ENCODE results near the gene SDR42E2. TPM values are rescaled to one million over a fixed set of nuclear protein-coding genes. Genes with fewer than 3 reads are reported as not detected.

The SDR42E2 gene
- total RNA-seq, 1 donor from 2014 or later: not detected

DNA sequence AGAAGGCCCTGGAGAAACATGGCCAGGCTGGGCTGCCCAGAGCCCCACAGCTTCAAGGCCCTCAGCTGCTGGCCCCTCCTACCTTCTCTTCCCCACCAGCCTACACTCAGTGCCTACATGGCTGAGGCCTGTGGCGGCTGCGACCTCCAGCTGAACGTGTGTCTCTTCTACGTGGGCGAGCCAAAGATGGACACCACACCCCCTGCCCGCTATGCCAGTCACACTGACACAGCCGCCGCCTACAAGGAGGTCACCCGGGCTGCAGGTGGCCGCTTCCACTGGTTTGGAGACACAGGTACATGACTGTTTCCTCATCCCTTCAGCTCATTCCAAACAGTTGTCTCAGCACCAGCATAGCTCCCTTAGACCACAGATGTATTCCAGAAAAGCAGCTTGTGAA is 29.5 kb upstream of the SDR42E2 start:
- no peaks in the 10 kb centered on the region for H3K27me3 ChIP-seq
- intact Hi-C loops (cut with DNase I): no loop called here
- DNase-seq (ENCODE audit: low spot score in 2 of 2): no peak
- no peak overlapping the region for H3K4me3 ChIP-seq
- no peaks in the 10 kb centered on the region for H3K4me1 ChIP-seq
- H3K9me3 ChIP-seq: peaks cover 0 to 5% of the 10 kb centered on the region in 2 donors
- no peaks in the 10 kb centered on the region for H3K36me3 ChIP-seq
- TF ChIP-seq CTCF (IDR thresholded peaks at IDR 0.05): no peak
- H3K27ac ChIP-seq: no peak overlapping the region

GRCh38 chr16:22138482-22138881 is 23.8 kb upstream of the SDR42E2 start:
- H3K4me1 ChIP-seq: no peaks in the 10 kb centered on the region
- TF ChIP-seq CTCF (IDR thresholded peaks at IDR 0.05): no peak
- intact Hi-C loops (cut with DNase I): no loop called here
- H3K4me3 ChIP-seq: no peak overlapping the region
- no peaks in the 10 kb centered on the region for H3K36me3 ChIP-seq
- no peak for DNase-seq (ENCODE audit: low spot score in 2 of 2)
- H3K27ac ChIP-seq: no peak overlapping the region
- no peaks in the 10 kb centered on the region for H3K27me3 ChIP-seq
- H3K9me3 ChIP-seq: no peaks in the 10 kb centered on the region

GRCh38 chr16:22139008-22139407 is 23.3 kb upstream of the SDR42E2 start:
- intact Hi-C loops (cut with DNase I): no loop called here
- no peaks in the 10 kb centered on the region for H3K9me3 ChIP-seq
- no peak for DNase-seq (ENCODE audit: low spot score in 2 of 2)
- H3K4me1 ChIP-seq: no peaks in the 10 kb centered on the region
- H3K36me3 ChIP-seq: no peaks in the 10 kb centered on the region
- no peak for TF ChIP-seq CTCF (IDR thresholded peaks at IDR 0.05)
- no peak overlapping the region for H3K27ac ChIP-seq
- no peaks in the 10 kb centered on the region for H3K27me3 ChIP-seq
- H3K4me3 ChIP-seq: no peak overlapping the region

GRCh38 chr16:22139732-22140131 is 22.6 kb upstream of the SDR42E2 start:
- H3K4me3 ChIP-seq: no peak overlapping the region
- DNase-seq (ENCODE audit: low spot score in 2 of 2): no peak
- intact Hi-C loops (cut with DNase I): no loop called here
- no peaks in the 10 kb centered on the region for H3K36me3 ChIP-seq
- H3K27me3 ChIP-seq: no peaks in the 10 kb centered on the region
- TF ChIP-seq CTCF (IDR thresholded peaks at IDR 0.05): no peak
- no peaks in the 10 kb centered on the region for H3K4me1 ChIP-seq
- H3K27ac ChIP-seq: no peak overlapping the region
- H3K9me3 ChIP-seq: no peaks in the 10 kb centered on the region

DNA sequence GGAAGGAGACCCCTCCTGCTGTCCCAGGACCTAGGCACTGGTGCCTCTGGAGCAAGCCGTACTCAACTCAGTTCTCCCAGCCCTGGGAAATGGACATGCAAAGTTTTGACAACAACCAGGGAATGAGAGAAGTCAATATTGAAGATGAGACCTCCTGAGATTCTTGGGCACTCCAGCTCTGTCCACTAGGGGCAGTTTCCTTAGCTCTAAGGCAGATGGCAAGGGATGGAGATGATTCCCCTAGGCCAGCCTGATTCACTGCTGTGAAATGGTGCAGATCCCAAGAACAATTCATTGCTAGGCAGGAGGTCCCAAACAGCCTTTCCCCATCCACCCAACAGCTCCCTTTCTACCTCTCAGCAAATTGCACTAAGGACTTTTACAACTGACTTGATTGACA is 20.5 kb upstream of the SDR42E2 start:
- TF ChIP-seq CTCF (IDR thresholded peaks at IDR 0.05): no peak
- DNase-seq (ENCODE audit: low spot score in 2 of 2): no peak
- intact Hi-C loops (cut with DNase I): no loop called here

DNA sequence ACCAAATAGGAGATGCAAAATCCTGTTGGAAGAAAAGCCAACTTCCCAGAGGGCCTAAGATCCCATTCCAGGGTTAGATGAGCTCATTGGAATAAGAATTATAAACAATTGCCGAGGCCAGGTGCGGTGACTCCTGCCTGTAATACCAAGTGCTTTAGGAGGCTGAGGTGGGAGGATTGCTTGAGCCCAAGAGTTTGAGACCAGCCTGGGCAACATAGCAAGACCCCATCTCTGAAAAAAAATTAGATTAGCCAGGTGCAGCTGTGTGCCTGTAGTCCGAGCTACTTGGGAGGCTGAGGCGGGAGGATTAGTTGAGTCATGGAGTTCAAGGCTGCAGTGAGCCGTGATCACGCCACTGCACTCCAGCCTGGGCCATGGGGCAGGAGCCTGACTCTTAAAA is 17.8 kb upstream of the SDR42E2 start:
- no peaks in the 10 kb centered on the region for H3K36me3 ChIP-seq
- H3K4me3 ChIP-seq: no peak overlapping the region
- H3K9me3 ChIP-seq: no peaks in the 10 kb centered on the region
- H3K4me1 ChIP-seq: no peaks in the 10 kb centered on the region
- TF ChIP-seq CTCF (IDR thresholded peaks at IDR 0.05): no peak
- DNase-seq (ENCODE audit: low spot score in 2 of 2): no peak
- intact Hi-C loops (cut with DNase I): no loop called here
- no peaks in the 10 kb centered on the region for H3K27me3 ChIP-seq
- no peak overlapping the region for H3K27ac ChIP-seq

More for the DNA sequence above, 20.5 kb upstream of the SDR42E2 start:
- H3K27me3 ChIP-seq: no peaks in the 10 kb centered on the region
- H3K4me1 ChIP-seq: no peaks in the 10 kb centered on the region
- no peaks in the 10 kb centered on the region for H3K36me3 ChIP-seq
- H3K27ac ChIP-seq: no peak overlapping the region
- no peaks in the 10 kb centered on the region for H3K9me3 ChIP-seq
- H3K4me3 ChIP-seq: no peak overlapping the region
